ENCODE measurements around the gene ARL3. TPM values are rescaled to one million over a fixed set of nuclear protein-coding genes. Genes with fewer than 3 reads are reported as not detected.

The ARL3 gene
- total RNA-seq, 1 experiment from 2014 or later: 12.1 TPM

GRCh38 chr10:102654566-102654965 is 59.6 kb downstream of the ARL3 start:
- Histone ChIP-seq H3K9me3 (replicated peaks) (no peaks in the 10 kb centered on the region), H3K27me3 (replicated peaks) (no peaks in the 10 kb centered on the region), H3K4me3 (no peak overlapping the region), H3K36me3 (peaks cover 90% of the 10 kb centered on the region), H3K27ac (no peak overlapping the region), H3K4me1 (replicated peaks) (peaks cover 3% of the 10 kb centered on the region; the same call in 1 of the 2 replicates)
- no peak for DNase-seq (ENCODE audit: low read depth in 1 of 2, low spot score in 2 of 2)

- DNase-seq (ENCODE audit: low read depth in 1 of 2, low spot score in 2 of 2): no peak
- H3K4me1 ChIP-seq (replicated peaks): peaks cover 9% of the 10 kb centered on the region
- no peak overlapping the region for H3K27ac ChIP-seq
- no peaks in the 10 kb centered on the region for H3K9me3 ChIP-seq (replicated peaks)
- peaks cover 93% of the 10 kb centered on the region for H3K36me3 ChIP-seq
- no peak overlapping the region for H3K4me3 ChIP-seq
- no peaks in the 10 kb centered on the region for H3K27me3 ChIP-seq (replicated peaks)
Measured at GRCh38 chr10:102653060-102653459, 61.1 kb downstream of the ARL3 start.

- peaks cover 95% of the 10 kb centered on the region for H3K36me3 ChIP-seq
- no peak overlapping the region for H3K27ac ChIP-seq
- H3K27me3 ChIP-seq (replicated peaks): no peaks in the 10 kb centered on the region
Measured at GRCh38 chr10:102652170-102652916, 61.9 kb downstream of the ARL3 start.

GRCh38 chr10:102651455-102652169 is 62.6 kb downstream of the ARL3 start:
- H3K36me3 ChIP-seq: peaks cover 95% of the 10 kb centered on the region
- no peak for DNase-seq (ENCODE audit: low read depth in 1 of 2, low spot score in 2 of 2)
- H3K9me3 ChIP-seq (replicated peaks): no peaks in the 10 kb centered on the region
- H3K27me3 ChIP-seq (replicated peaks): no peaks in the 10 kb centered on the region
- H3K27ac ChIP-seq: no peak overlapping the region
- H3K4me1 ChIP-seq (replicated peaks): peaks cover 22% of the 10 kb centered on the region
- H3K4me3 ChIP-seq: no peak overlapping the region

More at GRCh38 chr10:102652170-102652916, 61.9 kb downstream of the ARL3 start:
- H3K4me3 ChIP-seq: no peak overlapping the region
- peaks cover 14% of the 10 kb centered on the region for H3K4me1 ChIP-seq (replicated peaks)
- DNase-seq (ENCODE audit: low read depth in 1 of 2, low spot score in 2 of 2): no peak
- no peaks in the 10 kb centered on the region for H3K9me3 ChIP-seq (replicated peaks)

GRCh38 chr10:102650655-102651454 is 63.3 kb downstream of the ARL3 start:
- Histone ChIP-seq H3K9me3 (replicated peaks) (no peaks in the 10 kb centered on the region), H3K4me3 (no peak overlapping the region), H3K4me1 (replicated peaks) (peaks cover 29% of the 10 kb centered on the region), H3K36me3 (peaks cover 92% of the 10 kb centered on the region), H3K27ac (no peak overlapping the region), H3K27me3 (replicated peaks) (no peaks in the 10 kb centered on the region)
- DNase-seq (ENCODE audit: low read depth in 1 of 2, low spot score in 2 of 2): no peak

GRCh38 chr10:102649797-102650654 is 64.2 kb downstream of the ARL3 start:
- H3K27ac ChIP-seq: no peak overlapping the region
- H3K27me3 ChIP-seq (replicated peaks): no peaks in the 10 kb centered on the region
- no peak overlapping the region for H3K4me3 ChIP-seq
- peaks cover 36% of the 10 kb centered on the region for H3K4me1 ChIP-seq (replicated peaks)
- no peak for DNase-seq (ENCODE audit: low read depth in 1 of 2, low spot score in 2 of 2)
- H3K9me3 ChIP-seq (replicated peaks): no peaks in the 10 kb centered on the region
- peaks cover 92% of the 10 kb centered on the region for H3K36me3 ChIP-seq

GRCh38 chr10:102648889-102649796 is 65.1 kb downstream of the ARL3 start:
- no peak overlapping the region for H3K27ac ChIP-seq
- H3K36me3 ChIP-seq: peaks cover 92% of the 10 kb centered on the region
- no peaks in the 10 kb centered on the region for H3K9me3 ChIP-seq (replicated peaks)
- peaks cover 42% of the 10 kb centered on the region for H3K4me1 ChIP-seq (replicated peaks)
- H3K27me3 ChIP-seq (replicated peaks): no peaks in the 10 kb centered on the region
- no peak overlapping the region for H3K4me3 ChIP-seq
- DNase-seq (ENCODE audit: low read depth in 1 of 2, low spot score in 2 of 2): no peak

- Histone ChIP-seq H3K4me3 (no peak overlapping the region), H3K9me3 (replicated peaks) (no peaks in the 10 kb centered on the region), H3K36me3 (peaks cover 88% of the 10 kb centered on the region), H3K27me3 (replicated peaks) (no peaks in the 10 kb centered on the region), H3K4me1 (replicated peaks) (peaks cover 42% of the 10 kb centered on the region), H3K27ac (no peak overlapping the region)
- no peak for DNase-seq (ENCODE audit: low read depth in 1 of 2, low spot score in 2 of 2)
Measured at GRCh38 chr10:102648269-102648888, 65.8 kb downstream of the ARL3 start.

GRCh38 chr10:102647443-102648268 is 66.5 kb downstream of the ARL3 start:
- H3K27ac ChIP-seq: no peak overlapping the region

GRCh38 chr10:102646610-102647442 is 67.4 kb downstream of the ARL3 start:
- Histone ChIP-seq H3K9me3 (replicated peaks) (no peaks in the 10 kb centered on the region), H3K36me3 (peaks cover 72% of the 10 kb centered on the region), H3K4me1 (replicated peaks) (peaks cover 43% of the 10 kb centered on the region), H3K27ac (peak overlapping the region; percentile 86), H3K4me3 (peak overlapping the region; percentile 93), H3K27me3 (replicated peaks) (no peaks in the 10 kb centered on the region)
- DNase-seq (ENCODE audit: low read depth in 1 of 2, low spot score in 2 of 2): no peak

More at GRCh38 chr10:102647443-102648268, 66.5 kb downstream of the ARL3 start:
- H3K9me3 ChIP-seq (replicated peaks): no peaks in the 10 kb centered on the region
- no peaks in the 10 kb centered on the region for H3K27me3 ChIP-seq (replicated peaks)
- no peak overlapping the region for H3K4me3 ChIP-seq
- H3K36me3 ChIP-seq: peaks cover 80% of the 10 kb centered on the region
- DNase-seq (ENCODE audit: low read depth in 1 of 2, low spot score in 2 of 2): no peak
- peaks cover 42% of the 10 kb centered on the region for H3K4me1 ChIP-seq (replicated peaks)

Measured in SJSA1 (cell line).